Neural cell (in vitro differentiated cells): ENCODE results near the gene A2M. TPM values are rescaled to one million over a fixed set of nuclear protein-coding genes. Genes with fewer than 3 reads are reported as not detected.

Experiments
- H2AFZ ChIP-seq: fragments of 200-600, 300-800 bp; sonication (generic), shearing (Covaris generic); 2 replicates; pipeline ENCODE4 v1.6.0; 2014; ENCODE audit warnings: low read depth, mild to moderate bottlenecking, antibody characterized with exemption, low read length, moderate library complexity
- H3F3A ChIP-seq: fragments of 200-600 bp; shearing (Covaris generic); 2 replicates; pipeline ENCODE4 v1.6.1; 2016; ENCODE audit warnings: mild to moderate bottlenecking, moderate library complexity, mixed read lengths, antibody characterized with exemption, low read length; ENCODE audit not compliant: insufficient read depth, poor library complexity, severe bottlenecking
- H3K27ac ChIP-seq: fragments of 200-600, 300-800 bp; sonication (generic), shearing (Covaris generic); 2 replicates; pipeline ENCODE4 v1.5.1; 2014; ENCODE audit warnings: mild to moderate bottlenecking, low read length, moderate library complexity
- H3K27me3 ChIP-seq: fragments of 300-800, 200-600 bp; sonication (generic), shearing (Covaris generic); 2 replicates; pipeline ENCODE4 v1.6.0; 2014; ENCODE audit warnings: mild to moderate bottlenecking, low read depth, low read length, moderate library complexity; ENCODE audit not compliant: insufficient read depth
- H3K36me3 ChIP-seq: fragments of 300-800, 200-600 bp; sonication (generic), shearing (Covaris generic); 2 replicates; pipeline ENCODE4 v1.5.1; 2014; ENCODE audit warnings: mild to moderate bottlenecking, antibody characterized with exemption, low read length, moderate library complexity; ENCODE audit not compliant: insufficient read depth
- H3K4me2 ChIP-seq: fragments of 300-800, 200-600 bp; sonication (generic), shearing (Covaris generic); 2 replicates; pipeline ENCODE4 v1.6.0; 2014; ENCODE audit warnings: mild to moderate bottlenecking, low read length
- H3K4me3 ChIP-seq: fragments of 300-800, 200-600 bp; sonication (generic), shearing (Covaris generic); 2 replicates; pipeline ENCODE4 v1.5.1; 2014; ENCODE audit warnings: mild to moderate bottlenecking, low read length, moderate library complexity
- H3K79me2 ChIP-seq: fragments of 200-600 bp; shearing (Covaris generic); replicated peaks from 2 replicates; pipeline ENCODE4 v1.6.0; 2014; ENCODE audit warnings: mild to moderate bottlenecking, low read length, moderate library complexity; ENCODE audit not compliant: insufficient read depth
- H3K9ac ChIP-seq: fragments of 300-800, 200-600 bp; sonication (generic), shearing (Covaris generic); 2 replicates; pipeline ENCODE4 v1.6.1; 2016; ENCODE audit warnings: mild to moderate bottlenecking, low read length, mixed read lengths
- H3K9me2 ChIP-seq: fragments of 200-600 bp; shearing (Covaris generic); 2 replicates; pipeline ENCODE4 v1.6.1; 2016; ENCODE audit warnings: mild to moderate bottlenecking, low read length, mixed read lengths; ENCODE audit not compliant: insufficient read depth
- H3K9me3 ChIP-seq: fragments of 200-600, 300-800 bp; sonication (generic), shearing (Covaris generic); 2 replicates; pipeline ENCODE4 v1.6.1; 2016; ENCODE audit warnings: mild to moderate bottlenecking, mixed run types, low read length, moderate library complexity, mixed read lengths
- H4K20me1 ChIP-seq: fragments of 200-600 bp; shearing (Covaris generic); 2 replicates; pipeline ENCODE4 v1.6.1; 2016; ENCODE audit warnings: mild to moderate bottlenecking, mixed run types; ENCODE audit not compliant: insufficient read depth
- CTCF ChIP-seq: fragments of 450-650 bp; IDR thresholded peaks from 2 replicates; pipeline ENCODE4 v1.5.1; 2014; ENCODE audit warnings: antibody characterized with exemption, mild to moderate bottlenecking, moderate library complexity; ENCODE audit not compliant: poor library complexity, severe bottlenecking
- EP300 ChIP-seq: fragments of 450-650 bp; conservative IDR thresholded peaks from 2 replicates; pipeline ENCODE4 v1.6.1; 2014; ENCODE audit warnings: antibody characterized with exemption, mild to moderate bottlenecking, moderate library complexity; ENCODE audit not compliant: poor library complexity, severe bottlenecking
- EZH2 ChIP-seq: fragments of 200-600, 300-800 bp; shearing (Covaris generic), sonication (generic); IDR thresholded peaks from 2 replicates; pipeline ENCODE4 v1.6.1; 2014; ENCODE audit warnings: antibody characterized with exemption, low read length, borderline replicate concordance, mild to moderate bottlenecking; ENCODE audit not compliant: insufficient read depth, poor library complexity, severe bottlenecking
- MXI1 ChIP-seq: fragments of 450-650 bp; conservative IDR thresholded peaks from 2 replicates; pipeline ENCODE4 v1.6.1; 2014; ENCODE audit warnings: antibody characterized with exemption, mild to moderate bottlenecking; ENCODE audit not compliant: poor library complexity, severe bottlenecking
- POLR2AphosphoS5 ChIP-seq: IDR thresholded peaks from 2 replicates; pipeline ENCODE4 v1.6.1; 2012
- RAD21 ChIP-seq: fragments of 450-650 bp; conservative IDR thresholded peaks from 2 replicates; pipeline ENCODE4 v1.6.1; 2014; ENCODE audit warnings: antibody characterized with exemption, mild to moderate bottlenecking, moderate library complexity
- REST ChIP-seq: IDR thresholded peaks from 2 replicates; pipeline ENCODE4 v1.6.1; 2012; ENCODE audit warnings: borderline replicate concordance
- SMC3 ChIP-seq: fragments of 450-650 bp; conservative IDR thresholded peaks from 2 replicates; pipeline ENCODE4 v1.6.1; 2014; ENCODE audit warnings: antibody characterized with exemption, mild to moderate bottlenecking, moderate library complexity; ENCODE audit not compliant: poor library complexity
- TAF1 ChIP-seq: IDR thresholded peaks from 2 replicates; pipeline ENCODE4 v1.6.1; 2012; ENCODE audit warnings: low read depth
- polyA plus RNA-seq: library from polyadenylated mRNA; depleted of rRNA; stranded (reverse); fragments of >200 nt; gene quantifications from 2 replicates; pipeline ENCODE4 v1.2.3, GENCODE V29; 2014

A2M gene
- polyA plus RNA-seq, 1 donor from 2014 or later: 0.09 TPM

- no peaks in the 10 kb centered on the region for H3K79me2 ChIP-seq
- no peaks in the 10 kb centered on the region for H4K20me1 ChIP-seq
- TF ChIP-seq RAD21: no peak
- TF ChIP-seq REST: no peak
- no peak for TF ChIP-seq EP300
- no peak for TF ChIP-seq TAF1
- no peak for TF ChIP-seq MXI1
- no peak for TF ChIP-seq SMC3
- TF ChIP-seq EZH2: no peak
- no peak for TF ChIP-seq CTCF
- TF ChIP-seq POLR2AphosphoS5: no peak
Measured at GRCh38 chr12:9048930-9049329, 66.8 kb downstream of the A2M start.

GRCh38 chr12:9047105-9047504 lies 68.6 kb downstream of the A2M start:
- no peak overlapping the region for H2AFZ ChIP-seq
- H3K4me2 ChIP-seq: no peak overlapping the region
- TF ChIP-seq POLR2AphosphoS5 (no peak), RAD21 (no peak), SMC3 (no peak), CTCF (no peak), EZH2 (no peak), EP300 (no peak), TAF1 (no peak), REST (no peak), MXI1 (no peak)
- H3K27me3 ChIP-seq: no peaks in the 10 kb centered on the region
- no peaks in the 10 kb centered on the region for H3K9me3 ChIP-seq
- no peaks in the 10 kb centered on the region for H3K79me2 ChIP-seq
- no peak overlapping the region for H3K4me3 ChIP-seq
- no peak overlapping the region for H3K9ac ChIP-seq
- no peaks in the 10 kb centered on the region for H3F3A ChIP-seq
- no peaks in the 10 kb centered on the region for H4K20me1 ChIP-seq
- H3K36me3 ChIP-seq: no peaks in the 10 kb centered on the region
- no peaks in the 10 kb centered on the region for H3K9me2 ChIP-seq
- no peak overlapping the region for H3K27ac ChIP-seq

More at GRCh38 chr12:9048930-9049329, 66.8 kb downstream of the A2M start:
- no peak overlapping the region for H3K9ac ChIP-seq
- no peaks in the 10 kb centered on the region for H3F3A ChIP-seq
- H2AFZ ChIP-seq: no peak overlapping the region
- no peaks in the 10 kb centered on the region for H3K36me3 ChIP-seq
- no peak overlapping the region for H3K27ac ChIP-seq
- H3K27me3 ChIP-seq: no peaks in the 10 kb centered on the region
- no peaks in the 10 kb centered on the region for H3K9me2 ChIP-seq
- H3K9me3 ChIP-seq: no peaks in the 10 kb centered on the region
- H3K4me3 ChIP-seq: no peak overlapping the region
- no peak overlapping the region for H3K4me2 ChIP-seq
